H4 (cell line): ENCODE results near the gene NPM1. TPM values are rescaled to one million over a fixed set of nuclear protein-coding genes. Genes with fewer than 3 reads are reported as not detected.

Source experiments
- DNase-seq: peaks from one replicate; pipeline ENCODE4 v3.0.0-alpha.2; 2015; ENCODE audit warnings: low spot score
- total RNA-seq: library from RNA; depleted of rRNA; stranded (reverse); fragments of >200 nt; shearing (Covaris generic); gene quantifications from 2 replicates; pipeline ENCODE4 v1.2.3, GENCODE V29; 2014

The NPM1 gene
- total RNA-seq, 1 experiment from 2014 or later = 2,786 TPM

DNA sequence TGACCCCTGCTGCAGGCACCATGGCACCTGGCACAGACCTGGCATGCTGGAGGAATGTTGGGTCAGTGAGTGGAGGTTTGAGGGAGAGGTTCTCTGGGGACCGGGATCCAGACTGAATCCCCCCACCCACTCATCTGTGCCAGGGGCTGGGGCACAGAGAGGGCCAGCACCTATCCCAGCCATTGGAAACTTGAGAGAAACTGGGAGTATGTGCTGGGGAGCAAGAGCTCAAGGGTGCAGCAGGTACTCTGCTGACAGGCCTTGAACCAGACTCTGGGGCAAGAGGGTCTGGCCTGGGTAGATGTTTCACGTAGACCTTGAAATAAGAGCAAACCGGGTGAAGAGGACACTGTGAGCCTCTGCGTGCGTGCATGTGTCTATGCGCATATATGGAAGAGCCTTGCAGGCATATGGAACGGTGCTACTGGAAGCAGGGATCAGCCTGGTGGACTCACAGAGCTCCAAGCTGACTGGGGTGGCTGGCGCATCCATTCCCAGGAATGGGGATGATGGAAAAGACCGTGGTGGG, 40.6 kb downstream of the NPM1 start:
- DNase-seq = no peak

DNA sequence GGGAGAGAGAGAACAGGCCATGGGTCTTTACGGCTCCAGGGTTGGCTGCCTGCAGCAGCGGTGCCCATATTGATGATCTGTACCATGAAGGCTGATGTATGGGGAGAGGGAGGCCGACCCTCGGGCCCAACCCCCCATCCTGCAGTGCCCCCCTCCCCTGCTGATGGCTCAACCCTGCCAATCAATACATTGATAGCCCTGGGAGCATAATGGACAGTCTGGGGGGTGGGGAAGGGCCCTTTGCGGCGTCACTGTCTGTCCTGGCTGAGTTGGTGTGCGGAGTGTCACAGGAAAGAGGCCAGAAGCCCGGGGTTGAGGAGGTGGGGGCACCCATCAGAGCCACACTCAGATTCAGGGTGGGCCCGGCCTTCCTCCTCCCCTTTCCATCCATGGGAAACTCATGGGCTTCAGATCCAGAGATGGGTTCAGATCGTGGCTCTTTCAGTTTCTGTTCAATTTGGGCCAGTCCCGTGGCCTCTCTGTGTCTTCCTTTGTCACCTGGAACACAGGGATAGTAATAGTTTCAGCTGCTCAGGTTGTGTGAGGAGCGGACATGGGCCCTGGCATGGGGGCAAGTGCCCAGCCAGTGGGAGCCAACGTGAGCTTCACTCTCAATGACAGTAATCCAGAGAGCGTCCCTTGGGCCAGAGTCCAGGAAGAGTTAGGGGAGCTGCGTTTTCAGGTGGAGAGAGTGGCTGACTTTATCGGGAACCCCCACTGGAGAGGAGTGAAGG, 41.3 kb downstream of the NPM1 start:
- DNase-seq = no peak

DNA sequence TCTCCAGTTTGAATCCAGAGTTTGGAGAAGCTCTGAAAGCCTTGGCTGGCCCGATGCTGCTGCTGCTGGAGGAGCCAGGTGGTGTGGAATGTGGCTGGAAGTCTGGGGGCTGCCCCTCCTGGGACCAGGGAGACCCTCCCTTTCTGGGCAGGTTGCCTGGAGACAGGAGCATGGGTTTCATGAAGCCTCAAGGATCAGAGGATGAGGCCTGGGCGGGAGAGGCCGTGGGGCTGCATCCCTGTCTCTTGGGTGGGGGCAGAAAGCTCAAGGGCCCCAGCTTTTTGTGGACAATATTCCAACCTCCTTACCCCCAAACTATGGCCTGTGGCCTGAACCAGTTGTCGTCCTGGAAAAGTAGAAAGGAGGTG, 41.9 kb downstream of the NPM1 start:
- DNase-seq = no peak

DNA sequence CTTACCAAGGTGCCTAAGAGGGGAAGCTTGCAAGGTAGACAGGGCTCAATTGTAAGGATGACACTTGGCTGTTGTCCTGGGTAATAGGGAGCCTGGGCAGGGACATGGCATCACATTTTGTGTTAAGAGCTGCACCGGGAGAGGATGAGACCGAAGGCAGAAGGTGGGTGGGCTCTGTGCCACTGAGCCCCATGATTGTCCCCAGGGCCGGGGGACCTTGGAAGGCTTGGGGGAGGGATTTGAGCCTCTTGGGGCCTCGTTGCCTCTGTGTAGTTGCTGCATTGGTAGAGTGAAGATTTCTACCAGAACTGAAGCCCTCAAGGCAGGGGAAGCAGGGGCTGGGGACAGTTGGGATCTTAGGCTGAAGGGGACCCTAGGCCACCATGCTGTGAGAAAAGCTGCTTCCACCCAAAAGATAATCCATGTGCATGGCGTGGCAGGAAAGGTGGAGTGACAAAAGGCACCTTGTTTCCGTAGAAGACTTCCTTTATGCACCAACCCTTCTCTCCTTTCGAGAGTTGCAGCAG, 43.7 kb downstream of the NPM1 start:
- DNase-seq = no peak

DNA sequence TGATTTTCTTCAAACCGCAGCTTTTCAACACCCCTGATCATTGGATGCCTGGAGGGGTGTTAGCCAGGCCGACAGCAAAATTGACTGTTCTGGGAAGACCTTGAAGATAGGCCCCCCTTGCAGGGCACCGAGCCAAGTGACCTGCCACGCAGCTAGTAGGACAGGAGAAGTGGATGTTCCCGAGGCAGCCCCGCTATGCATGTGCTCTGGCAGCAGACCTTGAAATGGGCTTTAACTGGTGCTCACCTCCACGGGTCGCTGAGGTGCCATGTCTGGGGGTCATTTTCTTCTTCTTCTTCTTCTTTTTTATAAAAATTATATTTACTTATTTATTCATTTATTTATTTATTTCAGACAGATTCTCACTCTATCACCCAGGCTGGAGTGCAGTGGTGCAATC, 44.4 kb downstream of the NPM1 start:
- no peak for DNase-seq

DNA sequence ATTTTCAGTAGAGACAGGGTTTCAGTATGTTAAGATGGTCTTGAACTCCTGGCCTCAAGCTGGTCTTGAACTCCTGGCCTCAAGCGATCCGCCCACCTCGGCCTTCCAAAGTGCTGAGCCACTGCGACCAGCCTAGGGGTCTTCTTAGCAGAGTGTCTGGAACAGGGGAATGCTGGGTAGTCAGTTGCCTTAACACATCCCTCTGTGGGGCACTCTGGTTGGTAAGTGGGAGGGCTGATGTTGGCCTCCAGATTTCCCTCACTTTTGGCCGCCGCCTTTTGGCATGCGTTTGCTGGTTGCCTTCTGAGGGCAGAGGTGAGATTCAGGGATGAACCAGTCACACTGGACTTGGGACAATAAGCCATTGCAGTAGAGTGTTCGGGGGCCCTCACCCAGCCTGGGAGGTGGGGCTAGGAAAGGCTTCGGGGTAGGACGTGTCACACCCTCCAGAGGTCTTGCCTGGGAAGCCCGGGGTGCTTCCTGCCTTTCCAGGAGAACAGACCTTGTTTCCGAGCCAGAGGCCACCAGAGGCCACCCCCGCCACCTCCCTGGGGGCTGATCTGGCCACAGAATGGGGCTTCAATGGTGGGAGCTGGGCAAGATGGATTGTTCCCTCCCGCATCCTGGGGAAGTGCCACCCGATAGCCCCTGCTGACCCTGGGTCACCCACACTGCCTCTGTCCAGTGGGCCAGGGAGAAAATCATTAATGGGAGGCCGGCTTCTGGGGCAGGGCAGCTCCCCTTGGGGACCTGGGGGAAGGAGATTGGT, 45.1 kb downstream of the NPM1 start:
- DNase-seq = no peak

DNA sequence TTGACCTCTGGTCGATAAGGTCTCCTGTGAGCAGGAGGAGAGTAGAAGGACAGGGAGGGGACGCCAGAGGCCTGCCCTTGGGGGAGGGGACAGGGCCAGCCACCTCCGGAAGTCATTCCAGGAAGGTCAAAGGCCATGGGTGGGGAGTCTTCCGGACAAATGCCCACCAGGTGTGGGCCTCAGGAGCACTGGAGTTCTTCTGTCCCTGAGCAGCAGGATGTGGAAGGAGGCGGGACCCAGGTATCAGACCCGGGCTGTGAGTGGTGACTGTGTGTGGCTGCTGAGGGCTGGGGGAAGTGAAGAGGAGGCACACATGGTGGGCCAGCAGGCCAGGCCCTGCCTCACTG, 45.7 kb downstream of the NPM1 start:
- DNase-seq = no peak

DNA sequence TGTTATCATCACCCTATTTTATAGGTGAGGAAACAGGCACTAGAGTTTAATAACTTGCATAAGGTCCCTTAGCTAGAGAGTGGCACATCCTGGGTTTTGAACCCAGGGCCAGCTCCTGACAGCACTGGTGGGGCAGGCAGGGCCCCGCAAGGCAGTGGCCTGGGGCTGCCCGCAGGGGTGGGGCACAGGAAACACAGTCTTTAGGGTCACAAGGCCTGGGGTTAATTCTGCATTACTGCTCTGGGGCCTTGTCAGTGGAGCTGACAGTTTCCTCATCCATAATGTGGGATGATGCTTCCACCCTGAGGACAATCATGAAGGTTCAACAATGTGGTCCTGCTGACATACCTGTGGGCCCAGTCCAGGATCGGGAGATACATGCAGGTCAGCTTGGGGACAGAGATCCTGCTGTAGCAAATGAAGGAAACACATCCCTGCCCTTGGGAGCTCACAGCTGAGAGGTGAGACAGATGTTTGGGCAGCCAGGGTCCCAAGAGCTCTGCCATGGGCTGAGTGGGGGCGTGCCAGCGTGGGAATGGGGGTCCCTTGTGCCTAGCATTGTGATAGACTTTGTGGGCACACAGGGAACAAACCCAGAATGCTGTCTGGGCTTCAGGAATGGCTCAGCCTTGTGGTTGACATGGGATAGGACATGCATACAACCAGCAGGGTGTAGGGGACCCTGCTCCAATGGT, 46.5 kb downstream of the NPM1 start:
- DNase-seq = no peak

DNA sequence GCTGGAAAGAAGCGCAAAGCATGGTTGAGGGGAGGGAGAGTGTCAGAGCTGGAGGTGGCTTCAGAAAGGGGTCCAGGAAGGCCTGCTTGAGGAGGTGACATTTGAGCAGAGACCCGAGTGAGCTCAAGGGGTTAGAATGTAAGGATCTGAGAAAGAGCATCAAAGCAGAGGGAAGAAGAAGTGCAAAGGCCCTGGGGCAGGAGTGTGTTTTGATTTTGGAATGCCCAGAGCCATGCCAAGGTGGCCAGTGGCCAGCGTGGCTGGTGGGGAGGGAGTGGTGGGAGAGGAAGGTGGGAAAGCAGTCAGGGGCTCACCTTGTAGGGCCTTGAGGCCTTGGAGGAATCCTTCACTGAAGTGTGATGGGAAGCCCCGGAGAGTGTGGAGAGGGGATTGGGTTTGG, 47.2 kb downstream of the NPM1 start:
- DNase-seq = no peak

DNA sequence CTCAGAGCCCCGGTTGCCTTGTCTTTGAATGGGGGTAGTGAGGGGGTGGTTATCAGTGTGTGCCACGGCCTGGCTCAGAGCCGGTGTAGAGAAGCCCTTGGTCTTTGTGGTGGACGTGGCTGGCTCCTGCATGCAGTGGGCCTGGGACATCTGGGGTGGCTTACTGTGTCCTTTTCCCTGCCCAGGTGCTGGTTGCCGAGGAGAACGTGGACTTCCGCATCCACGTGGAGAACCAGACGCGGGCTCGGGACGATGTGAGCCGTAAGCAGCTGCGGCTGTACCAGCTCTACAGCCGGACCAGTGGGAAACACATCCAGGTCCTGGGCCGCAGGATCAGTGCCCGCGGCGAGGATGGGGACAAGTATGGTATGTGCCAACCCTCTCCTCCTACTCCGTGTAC, 48.3 kb downstream of the NPM1 start:
- DNase-seq = no peak

DNA sequence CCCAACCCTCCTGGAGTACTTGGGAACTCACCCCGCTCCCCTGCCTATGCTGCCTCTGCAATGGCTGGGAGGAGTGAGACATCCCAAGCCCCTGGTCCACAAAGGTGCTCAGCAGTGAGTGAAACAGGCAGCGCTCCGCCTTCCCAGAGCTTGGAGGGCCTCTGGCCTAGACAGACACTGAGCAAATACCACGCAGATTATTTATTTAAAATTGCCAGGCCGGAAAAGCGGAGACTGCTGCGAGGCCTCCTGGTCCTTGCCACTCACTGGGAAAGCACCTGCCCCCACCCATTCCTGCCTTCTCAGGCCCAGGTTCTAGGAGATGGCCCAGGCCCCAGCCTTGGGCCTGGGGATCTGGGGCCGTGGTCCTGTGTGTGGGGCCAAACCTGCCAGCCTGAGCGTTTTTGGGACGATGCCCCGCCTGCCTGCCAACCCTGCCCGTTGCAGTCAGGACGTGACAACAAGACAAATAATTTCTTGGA, 49.2 kb downstream of the NPM1 start:
- DNase-seq = no peak

DNA sequence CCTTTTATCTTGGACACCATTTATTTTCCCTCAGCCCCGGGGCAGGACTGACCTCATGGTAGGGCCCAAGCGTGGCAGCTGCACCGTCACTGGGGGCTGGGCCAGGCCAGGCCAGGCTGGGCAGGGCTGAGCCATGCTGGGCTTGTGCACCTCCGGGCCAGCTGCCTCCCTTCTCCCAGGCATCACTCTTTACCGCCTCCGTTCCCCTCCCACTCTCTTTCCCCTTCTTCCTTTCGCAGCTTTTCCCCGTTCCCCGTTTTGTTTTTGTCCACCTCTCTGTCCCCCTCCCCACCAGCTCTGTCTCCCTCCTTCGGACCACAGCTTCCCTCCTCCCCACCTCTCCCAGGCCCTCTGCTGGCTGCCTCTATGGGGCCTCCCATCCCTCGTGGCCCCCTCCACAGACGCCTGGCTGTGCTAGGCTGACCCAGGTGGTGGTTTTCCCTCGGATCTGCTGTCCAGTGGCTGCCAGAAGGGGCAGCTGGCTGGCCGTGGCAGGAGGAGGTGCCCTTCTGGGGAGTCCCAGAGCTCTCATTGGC, 49.7 kb downstream of the NPM1 start:
- DNase-seq = no peak

DNA sequence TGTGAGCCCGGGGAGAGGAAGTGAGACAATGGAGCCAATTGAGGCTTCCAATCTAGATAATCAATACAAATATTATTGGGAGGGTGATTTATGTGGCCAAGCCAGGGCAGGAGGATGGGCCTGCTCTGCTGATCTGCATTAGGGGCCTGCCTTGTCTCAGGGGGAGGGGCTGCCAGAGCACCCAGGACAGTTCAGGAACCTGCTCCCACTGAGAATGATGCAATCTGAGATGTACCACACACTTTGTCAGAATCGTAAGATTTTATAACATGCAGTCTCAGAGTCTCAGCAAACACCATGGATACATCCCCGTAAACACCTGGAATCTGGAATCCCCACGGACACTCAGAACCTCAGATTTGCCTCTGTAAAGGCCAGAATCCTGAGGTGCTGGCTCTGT, 51.1 kb downstream of the NPM1 start:
- DNase-seq = no peak

DNA sequence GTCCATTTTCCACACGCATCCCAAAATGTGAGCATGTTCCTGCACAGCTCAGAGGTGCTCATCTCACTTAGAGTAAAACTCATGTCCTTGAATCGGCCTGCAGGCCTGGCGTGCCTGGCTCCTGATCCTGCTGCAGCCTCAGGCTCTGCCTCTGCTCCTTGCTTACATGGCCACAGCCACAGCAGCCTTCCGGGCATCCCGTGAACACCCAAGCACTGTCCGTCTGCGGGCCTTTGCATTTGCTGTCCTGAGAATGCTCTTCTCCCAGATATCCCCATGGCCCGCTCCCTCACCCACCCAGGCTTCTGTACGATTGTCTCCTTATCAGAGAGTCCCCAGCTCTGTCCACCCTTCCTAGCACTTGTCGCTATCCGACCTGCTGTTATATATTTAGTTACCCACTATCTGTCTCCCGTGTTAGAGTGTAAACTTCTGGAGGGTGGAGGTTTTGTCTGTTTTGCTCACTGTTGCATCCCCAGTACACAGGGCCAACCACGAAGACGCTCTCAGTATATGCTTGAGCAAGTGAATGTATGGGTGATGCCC, 53.7 kb downstream of the NPM1 start:
- no peak for DNase-seq

DNA sequence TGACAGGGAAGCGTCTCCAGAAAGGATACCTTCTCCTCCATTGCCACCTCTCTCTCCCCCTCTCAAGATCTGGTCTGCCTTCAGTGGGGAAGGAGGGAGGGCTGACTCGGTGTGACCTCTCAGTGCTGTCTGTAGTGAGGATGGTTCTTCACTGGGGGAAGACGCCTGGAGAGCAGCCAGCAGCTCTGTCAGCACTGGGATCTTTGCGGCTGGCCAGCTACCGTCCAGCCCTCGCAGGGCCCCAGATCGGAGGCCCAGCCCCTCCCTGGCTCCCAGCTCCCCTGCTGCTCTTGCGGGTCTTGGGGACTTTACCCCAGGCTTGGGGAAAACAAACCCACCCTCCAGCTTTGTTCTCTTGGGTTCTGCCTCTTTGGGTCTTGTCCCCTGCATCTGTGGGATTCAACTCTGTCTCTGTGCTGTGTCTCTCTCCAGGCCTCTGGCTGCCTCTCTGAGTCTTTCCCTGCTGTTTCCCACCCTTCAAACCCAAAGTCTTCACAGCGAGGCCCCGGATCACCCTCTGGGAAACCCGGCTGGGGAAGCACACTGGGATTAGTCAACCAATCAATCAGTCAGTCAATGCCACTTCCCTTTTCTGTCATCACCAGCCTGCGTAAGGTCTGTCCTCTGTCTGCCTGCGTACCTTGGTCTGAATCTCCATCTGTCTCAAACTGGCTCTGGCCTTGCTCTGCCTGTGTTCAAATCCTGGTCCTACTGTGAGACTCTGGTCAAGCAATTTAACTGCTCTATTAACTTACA, 54.8 kb downstream of the NPM1 start:
- DNase-seq = no peak

DNA sequence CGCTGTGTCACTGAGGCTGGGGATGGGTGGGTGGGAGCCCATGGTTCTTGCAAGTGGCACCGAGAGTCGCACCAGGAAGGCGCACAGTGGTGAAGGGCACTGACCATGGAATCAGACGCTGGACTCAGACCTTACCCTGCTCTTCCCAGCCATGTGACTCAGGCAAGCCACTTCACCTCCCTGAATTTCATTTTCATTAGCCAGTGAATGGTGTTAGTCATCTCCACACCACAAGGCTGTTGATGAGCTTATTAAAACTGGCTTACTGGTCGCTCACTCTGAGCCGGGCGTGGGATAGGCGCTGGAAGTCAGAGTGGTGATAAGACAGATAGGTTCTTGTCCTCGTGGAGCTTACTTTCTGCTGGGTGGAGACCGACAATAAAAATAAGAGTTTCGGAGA, 56.9 kb downstream of the NPM1 start:
- no peak for DNase-seq

DNA sequence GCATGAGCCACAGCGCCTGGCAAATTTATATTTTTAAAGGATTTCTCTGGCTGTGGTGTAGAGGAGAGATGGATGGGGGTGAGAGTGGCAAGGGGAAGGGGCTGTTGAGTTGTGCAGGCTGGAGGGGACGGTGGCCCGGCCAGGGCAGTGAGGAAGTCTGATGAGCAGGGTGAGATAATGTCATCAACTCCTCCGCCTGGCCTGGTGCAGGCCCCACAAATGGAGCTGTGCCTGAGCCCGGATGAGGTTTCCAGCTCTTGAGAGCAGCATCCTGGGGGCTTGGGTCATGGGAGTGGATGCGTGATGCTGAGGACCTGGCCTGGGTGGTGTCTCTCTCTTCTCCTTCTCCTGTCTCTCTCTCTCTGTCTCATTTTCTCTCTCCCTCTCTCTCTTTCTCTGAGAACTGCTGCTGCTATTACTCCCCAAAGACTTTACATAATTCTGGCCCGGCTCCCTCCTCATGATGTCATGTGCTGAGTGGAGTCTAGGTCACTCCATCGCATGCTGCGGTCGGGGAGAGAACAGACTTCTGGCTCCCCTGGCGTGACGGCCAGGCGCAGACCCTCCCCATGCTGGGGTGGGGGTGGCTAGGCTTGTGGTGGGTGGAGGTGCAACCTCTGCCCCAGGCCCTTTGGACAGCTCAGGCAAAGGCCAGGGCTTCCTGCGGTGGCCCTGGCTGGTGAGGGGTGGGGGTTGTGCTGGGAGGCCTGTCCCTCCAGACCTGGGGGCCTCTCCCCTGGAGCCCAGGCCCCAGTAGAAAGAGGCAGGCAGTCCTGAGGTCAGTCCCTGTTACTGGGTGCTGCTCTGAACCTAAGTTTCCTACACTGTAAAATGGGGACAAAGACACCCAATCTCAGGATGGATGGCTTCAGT, 58.2 kb downstream of the NPM1 start:
- no peak for DNase-seq

DNA sequence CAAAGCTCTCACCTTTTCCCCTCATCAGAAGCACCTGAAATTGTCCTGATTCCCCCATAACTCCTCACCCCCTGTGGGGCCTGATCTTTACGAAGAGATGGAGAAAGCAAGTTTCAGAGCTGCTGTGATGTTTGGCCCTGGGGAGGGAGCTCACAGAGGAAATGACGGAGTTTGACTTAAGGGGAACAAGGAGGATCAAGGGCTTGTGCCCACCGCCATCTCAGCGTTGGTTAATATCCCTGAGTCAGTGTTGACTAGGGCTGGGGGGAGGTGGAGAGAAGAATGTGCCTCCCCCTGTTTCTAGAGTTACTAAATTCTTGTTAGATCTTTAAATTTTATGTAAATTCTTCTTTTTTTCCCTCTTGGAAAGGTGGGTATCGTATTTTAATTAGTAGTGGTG, 59.6 kb downstream of the NPM1 start:
- no peak for DNase-seq

DNA sequence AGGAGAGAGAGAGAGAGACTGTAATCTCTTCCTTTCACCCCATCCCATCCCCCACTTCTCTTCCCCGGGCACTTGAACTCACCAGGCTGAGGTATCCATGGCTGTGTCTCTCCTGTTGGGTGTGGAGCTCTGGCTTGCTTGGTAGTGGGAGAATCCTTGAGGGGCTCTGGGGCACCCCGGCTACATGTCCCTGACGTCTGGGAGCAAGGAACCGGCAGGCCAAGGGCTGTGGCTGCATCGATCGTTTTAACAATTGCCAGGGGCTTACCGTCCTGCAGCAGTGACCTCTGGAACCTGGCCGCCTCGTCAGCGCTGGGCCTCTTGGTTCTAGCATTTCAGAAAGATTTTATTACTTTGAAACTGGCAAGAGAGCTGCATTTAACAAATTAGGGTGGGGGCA, 61.8 kb downstream of the NPM1 start:
- no peak for DNase-seq
